ENCODE data around the gene RGS7.

GRCh38 chr1:240876071-240876470, 480.9 kb downstream of the RGS7 start:
- no peak for TF ChIP-seq POLR2AphosphoS5 (IDR thresholded peaks at IDR 0.05; ENCODE audit: low read length)
- no peak for TF ChIP-seq YY1 (IDR thresholded peaks at IDR 0.05; ENCODE audit: low read depth, low read length)
- TF ChIP-seq EZH2 (IDR thresholded peaks at IDR 0.05; ENCODE audit: borderline replicate concordance, control insufficient read depth, low read depth, low read length) = no peak
- no peak for TF ChIP-seq CTCF (IDR thresholded peaks at IDR 0.05 in 2 of 3, conservative IDR thresholded peaks at IDR 0.05 in 1 of 3; ENCODE audit: control insufficient read depth in 2 of 3, extremely low read depth in 1 of 3, insufficient read depth in 1 of 3, low read depth in 3 of 3, low read length in 3 of 3)

Data from GM12878 (cell line).